Smooth muscle cell (in vitro differentiated cells): ENCODE data around the gene RHOG. TPM values are rescaled to one million over a fixed set of nuclear protein-coding genes. Genes with fewer than 3 reads are reported as not detected.
"Not testable (repeated sequence)": the region's sequence is repeated elsewhere in the genome, so short reads cannot be mapped to it uniquely, and the experiment has no call there.

ENCODE experiments used
- DNase-seq: peaks from one replicate; lab custom pipeline; 2025; ENCODE audit not compliant: unreplicated experiment; lab: John Stamatoyannopoulos, UW
- H2AFZ ChIP-seq: fragments of 200-600 bp; sonication (generic); 2 replicates; pipeline ENCODE4 v1.6.0; 2016; ENCODE audit warnings: antibody characterized with exemption, low read depth, mild to moderate bottlenecking
- H3F3A ChIP-seq: fragments of 200-600 bp; sonication (generic); 2 replicates; pipeline ENCODE4 v1.6.0; 2017; ENCODE audit warnings: antibody characterized with exemption, low read depth
- H3K27ac ChIP-seq: fragments of 200-600 bp; sonication (generic); 2 replicates; pipeline ENCODE4 v1.5.1; 2016; ENCODE audit warnings: low read depth, mild to moderate bottlenecking
- H3K27me3 ChIP-seq: fragments of 200-600 bp; sonication (generic); 2 replicates; pipeline ENCODE4 v1.6.1; 2016; ENCODE audit warnings: low read depth, mild to moderate bottlenecking
- H3K36me3 ChIP-seq: fragments of 200-600 bp; sonication (generic); 2 replicates; pipeline ENCODE4 v1.5.1; 2016; ENCODE audit warnings: low read depth
- H3K4me1 ChIP-seq: fragments of 200-600 bp; sonication (generic); 2 replicates; pipeline ENCODE4 v1.5.1; 2016; ENCODE audit warnings: low read depth
- H3K4me2 ChIP-seq: fragments of 200-600 bp; sonication (generic); 2 replicates; pipeline ENCODE4 v1.6.0; 2016; ENCODE audit warnings: mild to moderate bottlenecking
- H3K4me3 ChIP-seq: fragments of 200-600 bp; sonication (generic); 2 replicates; pipeline ENCODE4 v1.5.1; 2016; ENCODE audit warnings: mild to moderate bottlenecking
- H3K79me2 ChIP-seq: fragments of 200-600 bp; sonication (generic); 2 replicates; pipeline ENCODE4 v1.6.0; 2016; ENCODE audit warnings: low read depth, mild to moderate bottlenecking
- H3K9ac ChIP-seq: fragments of 200-600 bp; sonication (generic); 2 replicates; pipeline ENCODE4 v1.6.0; 2016; ENCODE audit warnings: low read depth
- H3K9me3 ChIP-seq: fragments of 200-600 bp; sonication (generic); replicated peaks from 2 replicates; pipeline ENCODE4 v1.5.1; 2016; ENCODE audit warnings: low read depth
- H4K20me1 ChIP-seq: fragments of 200-600 bp; sonication (generic); 2 replicates; pipeline ENCODE4 v1.6.0; 2016; ENCODE audit warnings: low read depth
- CTCF ChIP-seq: fragments of 200-600 bp; sonication (generic); IDR thresholded peaks from 2 replicates; pipeline ENCODE4 v1.5.1; 2017; ENCODE audit warnings: borderline replicate concordance, mild to moderate bottlenecking, antibody characterized with exemption; ENCODE audit not compliant: insufficient read depth, poor library complexity, severe bottlenecking
- WGBS: methylation state at CpG from one replicate; pipeline ENCODE4 v1.1.7; 2016; ENCODE audit warnings: low lambda C conversion rate; 5-methylcytosine and 5-hydroxymethylcytosine counted together
- polyA plus RNA-seq: library from polyadenylated mRNA; unstranded; fragments of >200 nt; fragmentation: Nextera tagmentation; extraction: Ambion mirVana; gene quantifications from 2 replicates; pipeline ENCODE4 v1.2.1, GENCODE V29; 2016
- total RNA-seq: library from RNA; depleted of rRNA; stranded (reverse); fragments of >200 nt; gene quantifications from 2 replicates; pipeline ENCODE4 v1.2.3, GENCODE V29; 2014

Gene RHOG
- total and polyA plus RNA-seq, 2 experiments from 2014 or later = 20.2 to 32.7 TPM

DNA sequence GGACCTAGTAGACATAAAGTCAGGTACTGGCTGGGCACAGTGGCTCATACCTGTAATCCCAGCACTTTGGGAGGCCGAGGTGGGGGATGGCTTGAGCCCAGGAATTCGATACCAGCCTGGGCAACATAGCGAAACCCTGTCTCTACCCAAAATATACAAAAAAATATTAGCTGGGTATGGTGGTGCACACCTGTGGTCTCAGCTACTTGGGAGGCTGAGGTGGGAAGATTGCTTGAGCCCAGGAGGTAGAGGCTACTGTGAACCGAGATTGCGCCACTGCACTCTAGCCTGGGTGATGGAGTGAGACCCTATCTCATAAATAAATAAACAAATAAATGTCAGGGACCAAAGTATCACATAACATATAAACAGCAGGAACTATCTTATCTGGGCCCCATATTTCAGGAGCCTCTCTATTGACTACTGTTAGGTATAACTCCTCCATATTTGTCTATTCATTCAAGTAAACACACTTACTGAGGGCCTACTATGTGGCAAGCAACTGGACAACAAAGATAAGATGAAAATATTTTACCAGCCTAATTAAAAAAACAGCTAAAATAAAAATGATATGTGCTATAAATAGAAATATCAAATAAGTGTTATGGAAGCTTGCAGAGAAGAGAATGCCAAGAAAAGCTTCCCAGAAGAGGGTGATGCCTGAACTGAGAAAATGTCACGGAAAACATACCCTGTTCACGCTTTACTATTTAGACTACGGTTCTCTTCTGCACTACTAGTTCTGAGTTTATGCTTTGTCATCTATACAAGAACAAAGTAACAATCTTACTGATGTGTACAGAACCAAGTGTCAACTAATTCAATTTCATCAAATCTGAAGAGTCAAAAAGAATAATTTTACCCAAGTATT lies 45.4 kb downstream of the RHOG start:
- no peak for TF ChIP-seq CTCF
- Histone ChIP-seq H3K4me3 (peak overlapping the region; percentile 85), H3K36me3 (no peaks in the 10 kb centered on the region), H3K4me2 (peak overlapping the region; percentile 98), H2AFZ (no peak overlapping the region), H3K27ac (peak overlapping the region; percentile 17), H4K20me1 (peaks cover 65% of the 10 kb centered on the region), H3K9ac (peak overlapping the region; percentile 97), H3K27me3 (no peaks in the 10 kb centered on the region), H3F3A (no peaks in the 10 kb centered on the region), H3K4me1 (peaks cover 15% of the 10 kb centered on the region), H3K79me2 (peaks cover 69% of the 10 kb centered on the region), H3K9me3 (no peaks in the 10 kb centered on the region)
- 96% methylated on average over 8 of the region's 8 CpGs for WGBS
- DNase-seq = no peak

DNA sequence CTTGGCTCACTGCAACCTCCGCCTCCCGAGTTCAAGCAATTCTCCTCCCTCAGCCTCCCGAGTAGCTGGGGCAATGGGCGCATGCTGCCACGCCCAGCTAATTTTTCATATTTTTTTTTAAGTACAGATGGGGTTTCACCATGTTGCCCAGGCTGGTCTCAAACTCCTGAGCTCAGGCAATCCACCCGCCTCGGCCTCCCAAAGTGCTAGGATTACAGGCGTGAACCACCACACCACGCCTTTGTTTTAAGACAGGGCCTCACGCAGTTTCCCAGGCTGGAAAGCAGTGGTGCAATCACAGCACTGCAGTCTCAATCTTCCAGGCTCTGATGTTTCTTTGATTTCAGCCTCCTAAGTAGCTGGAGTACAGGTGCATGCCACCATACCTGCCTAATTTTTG lies 46.4 kb downstream of the RHOG start:
- H3K27me3 ChIP-seq = not testable (repeated sequence)
- H4K20me1 ChIP-seq = peaks cover 74% of the 10 kb centered on the region

GRCh38 chr11:3786781-3787428 lies 53.9 kb downstream of the RHOG start:
- TF ChIP-seq CTCF = no peak
- 71% methylated on average over 8 of the region's 8 CpGs for WGBS
- no peaks in the 10 kb centered on the region for H3K9me3 ChIP-seq
- peaks cover 1% of the 10 kb centered on the region for H3F3A ChIP-seq
- peaks cover 95% of the 10 kb centered on the region for H3K79me2 ChIP-seq
- no peak overlapping the region for H3K4me3 ChIP-seq
- no peak for DNase-seq
- no peaks in the 10 kb centered on the region for H3K36me3 ChIP-seq
- peak overlapping the region; percentile 43 for H3K4me2 ChIP-seq
- H4K20me1 ChIP-seq = peaks cover 99% of the 10 kb centered on the region
- no peaks in the 10 kb centered on the region for H3K27me3 ChIP-seq
- H3K27ac ChIP-seq = peak overlapping the region; percentile 52
- H3K4me1 ChIP-seq = peaks cover 10% of the 10 kb centered on the region
- H2AFZ ChIP-seq = no peak overlapping the region
- no peak overlapping the region for H3K9ac ChIP-seq

More for the DNA sequence above, 46.4 kb downstream of the RHOG start:
- Histone ChIP-seq H3K79me2 (peaks cover 79% of the 10 kb centered on the region), H3K4me1 (peaks cover 15% of the 10 kb centered on the region)
- not testable (repeated sequence) for H3K4me3 ChIP-seq, H2AFZ ChIP-seq, H3K36me3 ChIP-seq, H3F3A ChIP-seq, H3K9ac ChIP-seq, H3K27ac ChIP-seq, H3K4me2 ChIP-seq, H3K9me3 ChIP-seq, DNase-seq
- 97% methylated on average over 10 of the region's 10 CpGs for WGBS

DNA sequence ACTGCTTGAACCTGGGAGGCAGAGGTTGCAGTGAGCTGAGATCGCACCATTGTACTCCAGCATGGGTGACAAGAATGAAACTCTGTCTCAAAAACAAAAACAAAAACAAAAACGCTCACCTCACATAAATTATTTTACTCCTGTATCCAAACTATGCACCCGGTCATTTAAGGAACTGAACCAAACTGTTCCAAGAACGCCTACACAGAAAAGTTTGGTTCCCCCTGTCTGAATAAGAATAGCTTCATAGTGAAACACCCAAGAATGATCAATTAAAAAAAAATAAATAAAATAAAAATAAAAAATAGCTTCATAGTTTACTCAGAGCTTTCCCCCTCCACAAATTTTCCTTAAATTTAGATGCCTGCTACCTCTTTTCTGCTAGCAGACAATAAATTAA lies 57.1 kb downstream of the RHOG start:
- no peak for TF ChIP-seq CTCF
- Histone ChIP-seq H3K4me3 (no peak overlapping the region), H4K20me1 (peaks cover 93% of the 10 kb centered on the region), H3K27me3 (no peaks in the 10 kb centered on the region), H3K79me2 (peaks cover 75% of the 10 kb centered on the region), H3K9ac (no peak overlapping the region), H3K9me3 (no peaks in the 10 kb centered on the region), H3K4me1 (peaks cover 10% of the 10 kb centered on the region), H3K27ac (no peak overlapping the region), H2AFZ (no peak overlapping the region), H3K36me3 (peaks cover 4% of the 10 kb centered on the region), H3K4me2 (no peak overlapping the region), H3F3A (peaks cover 6% of the 10 kb centered on the region)
- no peak for DNase-seq
- WGBS = over 99% methylated on average over 4 of the region's 4 CpGs
